NB4 (cell line): ENCODE data around the gene VGF.

Experiments used
- CTCF ChIP-seq: IDR thresholded peaks from one replicate; pipeline ENCODE4 v1.5.1; 2012; ENCODE audit warnings: low read depth, low read length
- MAX ChIP-seq: IDR thresholded peaks from 2 replicates; pipeline ENCODE4 v1.6.1; 2011; ENCODE audit warnings: low read depth, low read length
- MYC ChIP-seq: IDR thresholded peaks from 2 replicates; pipeline ENCODE4 v1.6.1; 2011; ENCODE audit warnings: low read depth, low read length

GRCh38 chr7:101185258-101185839 is 20.0 kb upstream of the VGF start:
- no peak for TF ChIP-seq CTCF
- TF ChIP-seq MAX, result no peak
- TF ChIP-seq MYC, result no peak
